DOHH2 (cell line): ENCODE results near the gene CANT1.

Experiments used
- H3F3A ChIP-seq: fragments of 200-600 bp; sonication (generic), shearing (Covaris generic); 2 replicates; pipeline ENCODE4 v1.6.0; 2016; ENCODE audit warnings: antibody characterized with exemption, mild to moderate bottlenecking; ENCODE audit not compliant: control insufficient read depth, insufficient read depth
- H3K27ac ChIP-seq: fragments of 200-600 bp; sonication (generic); 2 replicates; pipeline ENCODE4 v1.5.1; 2014; ENCODE audit warnings: low read depth, mild to moderate bottlenecking, low read length, moderate library complexity
- H3K27me3 ChIP-seq: fragments of 200-600 bp; sonication (generic); 2 replicates; pipeline ENCODE4 v1.6.1; 2014; ENCODE audit warnings: mild to moderate bottlenecking, low read length, mixed read lengths; ENCODE audit not compliant: control insufficient read depth
- H3K36me3 ChIP-seq: fragments of 200-600 bp; sonication (generic); 2 replicates; pipeline ENCODE4 v1.6.1; 2014; ENCODE audit warnings: mild to moderate bottlenecking, low read length, moderate library complexity, mixed read lengths; ENCODE audit not compliant: control insufficient read depth
- H3K4me1 ChIP-seq: fragments of 200-600 bp; sonication (generic); 2 replicates; pipeline ENCODE4 v1.6.1; 2014; ENCODE audit warnings: mild to moderate bottlenecking, low read length, mixed read lengths; ENCODE audit not compliant: control insufficient read depth
- H3K4me2 ChIP-seq: fragments of 200-600 bp; sonication (generic); 2 replicates; pipeline ENCODE4 v1.6.0; 2014; ENCODE audit warnings: mild to moderate bottlenecking, low read length, moderate library complexity
- H3K4me3 ChIP-seq: fragments of 200-600 bp; sonication (generic); 2 replicates; pipeline ENCODE4 v1.5.1; 2014; ENCODE audit warnings: mild to moderate bottlenecking, low read length, mixed read lengths
- H3K79me2 ChIP-seq: fragments of 200-600 bp; sonication (generic); 2 replicates; pipeline ENCODE4 v1.6.1; 2014; ENCODE audit warnings: mild to moderate bottlenecking, low read length, mixed read lengths; ENCODE audit not compliant: control insufficient read depth
- H3K9me2 ChIP-seq: fragments of 200-600 bp; sonication (generic); replicated peaks from 2 replicates; pipeline ENCODE4 v1.6.1; 2014; ENCODE audit warnings: mild to moderate bottlenecking, low read length, mixed read lengths; ENCODE audit not compliant: control insufficient read depth
- H3K9me3 ChIP-seq: fragments of 200-600 bp; sonication (generic); 2 replicates; pipeline ENCODE4 v1.6.1; 2014; ENCODE audit warnings: antibody characterized with exemption, low read length, mixed read lengths; ENCODE audit not compliant: control insufficient read depth, insufficient read depth
- H4K20me1 ChIP-seq: fragments of 200-600 bp; sonication (generic); 2 replicates; pipeline ENCODE4 v1.6.0; 2014; ENCODE audit warnings: low read depth, mild to moderate bottlenecking, antibody characterized with exemption, low read length, moderate library complexity; ENCODE audit not compliant: control insufficient read depth, insufficient read depth
- EZH2phosphoT487 ChIP-seq: fragments of 200-600 bp; sonication (generic); IDR thresholded peaks from 2 replicates; pipeline ENCODE4 v1.6.1; 2017; ENCODE audit warnings: borderline replicate concordance, mild to moderate bottlenecking, antibody characterized with exemption, low read length, moderate library complexity, mixed read lengths
- TF ChIP-seq, protein P1 (sequence below): fragments of 200-600 bp; sonication (generic); IDR thresholded peaks from one replicate; pipeline ENCODE4 v1.5.1; 2014; ENCODE audit warnings: antibody characterized with exemption, mild to moderate bottlenecking, low read depth, low read length; ENCODE audit not compliant: poor library complexity, severe bottlenecking

CANT1 gene

DNA sequence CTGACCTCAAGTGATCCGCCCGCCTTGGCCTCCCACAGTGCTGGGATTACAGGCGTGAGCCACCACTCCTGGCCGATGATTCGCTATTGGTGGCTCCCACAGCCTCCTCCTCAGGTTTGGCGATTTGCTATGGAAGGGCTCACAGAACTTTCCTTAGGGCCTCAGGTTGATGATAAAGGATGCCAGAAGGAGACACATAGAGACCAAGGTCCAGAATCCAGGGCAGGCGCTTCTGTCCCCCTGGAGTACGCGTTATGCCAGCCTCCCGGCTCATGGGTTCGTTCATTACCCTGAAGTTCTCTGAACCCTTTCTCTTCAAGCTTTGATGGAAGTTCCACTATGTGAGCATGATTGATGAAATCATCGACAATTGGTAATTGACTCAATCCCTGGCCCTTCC is 49.8 kb downstream of the CANT1 start:
- Histone ChIP-seq H3K9me2 (no peaks in the 10 kb centered on the region), H3K9me3 (no peaks in the 10 kb centered on the region), H3F3A (no peaks in the 10 kb centered on the region), H4K20me1 (no peaks in the 10 kb centered on the region), H3K4me1 (peaks cover 9% of the 10 kb centered on the region), H3K4me3 (no peak overlapping the region), H3K79me2 (no peaks in the 10 kb centered on the region), H3K4me2 (no peak overlapping the region), H3K27me3 (no peaks in the 10 kb centered on the region), H3K36me3 (no peaks in the 10 kb centered on the region), H3K27ac (no peak overlapping the region)
- TF ChIP-seq, protein P1, sequence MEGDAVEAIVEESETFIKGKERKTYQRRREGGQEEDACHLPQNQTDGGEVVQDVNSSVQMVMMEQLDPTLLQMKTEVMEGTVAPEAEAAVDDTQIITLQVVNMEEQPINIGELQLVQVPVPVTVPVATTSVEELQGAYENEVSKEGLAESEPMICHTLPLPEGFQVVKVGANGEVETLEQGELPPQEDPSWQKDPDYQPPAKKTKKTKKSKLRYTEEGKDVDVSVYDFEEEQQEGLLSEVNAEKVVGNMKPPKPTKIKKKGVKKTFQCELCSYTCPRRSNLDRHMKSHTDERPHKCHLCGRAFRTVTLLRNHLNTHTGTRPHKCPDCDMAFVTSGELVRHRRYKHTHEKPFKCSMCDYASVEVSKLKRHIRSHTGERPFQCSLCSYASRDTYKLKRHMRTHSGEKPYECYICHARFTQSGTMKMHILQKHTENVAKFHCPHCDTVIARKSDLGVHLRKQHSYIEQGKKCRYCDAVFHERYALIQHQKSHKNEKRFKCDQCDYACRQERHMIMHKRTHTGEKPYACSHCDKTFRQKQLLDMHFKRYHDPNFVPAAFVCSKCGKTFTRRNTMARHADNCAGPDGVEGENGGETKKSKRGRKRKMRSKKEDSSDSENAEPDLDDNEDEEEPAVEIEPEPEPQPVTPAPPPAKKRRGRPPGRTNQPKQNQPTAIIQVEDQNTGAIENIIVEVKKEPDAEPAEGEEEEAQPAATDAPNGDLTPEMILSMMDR: no peak
- TF ChIP-seq EZH2phosphoT487: no peak

DNA sequence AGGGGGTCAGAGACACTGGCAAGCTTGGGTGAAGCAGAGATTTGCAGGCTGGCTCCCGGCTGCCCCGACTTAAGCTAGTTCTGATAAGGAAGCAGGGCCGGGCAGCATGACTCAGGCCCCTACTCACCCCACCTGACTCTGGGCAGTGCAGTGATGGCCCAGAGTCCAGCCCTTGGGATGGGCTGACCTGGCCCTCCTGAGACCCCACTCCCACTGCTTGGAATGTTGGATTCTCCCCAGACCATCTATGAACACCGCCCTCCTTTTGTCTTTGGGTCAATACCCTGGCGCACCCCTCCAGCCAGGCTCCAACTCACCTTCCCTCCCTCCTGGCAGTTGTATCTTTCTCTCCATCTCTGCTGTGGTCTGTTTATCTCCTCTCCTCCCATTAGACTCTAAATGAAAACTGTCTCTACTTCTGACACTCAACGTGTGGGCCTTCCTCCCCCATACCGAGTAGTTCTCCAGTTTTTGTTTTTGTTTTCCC is 50.9 kb downstream of the CANT1 start:
- no peaks in the 10 kb centered on the region for H3K27me3 ChIP-seq
- no peak overlapping the region for H3K27ac ChIP-seq
- H3K79me2 ChIP-seq: no peaks in the 10 kb centered on the region
- H3K9me3 ChIP-seq: no peaks in the 10 kb centered on the region
- peaks cover 4% of the 10 kb centered on the region; the same call in 1 of the 2 replicates for H3K4me1 ChIP-seq
- no peaks in the 10 kb centered on the region for H3K9me2 ChIP-seq
- H3K4me2 ChIP-seq: no peak overlapping the region
- no peak overlapping the region for H3K4me3 ChIP-seq
- H4K20me1 ChIP-seq: no peaks in the 10 kb centered on the region
- H3K36me3 ChIP-seq: no peaks in the 10 kb centered on the region
- TF ChIP-seq, protein P1: no peak
- TF ChIP-seq EZH2phosphoT487: no peak
- H3F3A ChIP-seq: no peaks in the 10 kb centered on the region

GRCh38 chr17:78957128-78957527 is 52.4 kb downstream of the CANT1 start:
- TF ChIP-seq, protein P1: no peak
- no peak for TF ChIP-seq EZH2phosphoT487
- Histone ChIP-seq H3K27me3 (no peaks in the 10 kb centered on the region), H4K20me1 (no peaks in the 10 kb centered on the region), H3K4me1 (no peaks in the 10 kb centered on the region), H3K4me3 (no peak overlapping the region), H3K36me3 (no peaks in the 10 kb centered on the region), H3K9me3 (no peaks in the 10 kb centered on the region), H3K79me2 (no peaks in the 10 kb centered on the region), H3F3A (no peaks in the 10 kb centered on the region), H3K4me2 (no peak overlapping the region), H3K27ac (no peak overlapping the region), H3K9me2 (no peaks in the 10 kb centered on the region)

GRCh38 chr17:78956254-78956653 is 53.3 kb downstream of the CANT1 start:
- no peaks in the 10 kb centered on the region for H3K36me3 ChIP-seq
- no peaks in the 10 kb centered on the region for H3K79me2 ChIP-seq
- no peak overlapping the region for H3K4me3 ChIP-seq
- TF ChIP-seq EZH2phosphoT487: no peak
- TF ChIP-seq, protein P1: no peak
- no peaks in the 10 kb centered on the region for H3K9me3 ChIP-seq
- H3K9me2 ChIP-seq: no peaks in the 10 kb centered on the region
- no peaks in the 10 kb centered on the region for H4K20me1 ChIP-seq
- no peak overlapping the region for H3K4me2 ChIP-seq
- no peak overlapping the region for H3K27ac ChIP-seq
- no peaks in the 10 kb centered on the region for H3K27me3 ChIP-seq
- no peaks in the 10 kb centered on the region for H3K4me1 ChIP-seq
- no peaks in the 10 kb centered on the region for H3F3A ChIP-seq
